GM08714 (cell line): ENCODE results near the gene ADAMTS10.
"Not testable (repeated sequence)": the region's sequence is repeated elsewhere in the genome, so short reads cannot be mapped to it uniquely, and the experiment has no call there.

Experiments used
- H3K4me3 ChIP-seq: fragments of 200-500 bp; sonication (Bioruptor generic); 2 replicates; pipeline ENCODE4 v1.5.1; 2014; ENCODE audit warnings: mild to moderate bottlenecking, low read length, inconsistent platforms
- ZNF274 ChIP-seq: IDR thresholded peaks from 2 replicates; pipeline ENCODE4 v1.6.1; 2012; ENCODE audit warnings: mild to moderate bottlenecking, low read depth, low read length

The ADAMTS10 gene

DNA sequence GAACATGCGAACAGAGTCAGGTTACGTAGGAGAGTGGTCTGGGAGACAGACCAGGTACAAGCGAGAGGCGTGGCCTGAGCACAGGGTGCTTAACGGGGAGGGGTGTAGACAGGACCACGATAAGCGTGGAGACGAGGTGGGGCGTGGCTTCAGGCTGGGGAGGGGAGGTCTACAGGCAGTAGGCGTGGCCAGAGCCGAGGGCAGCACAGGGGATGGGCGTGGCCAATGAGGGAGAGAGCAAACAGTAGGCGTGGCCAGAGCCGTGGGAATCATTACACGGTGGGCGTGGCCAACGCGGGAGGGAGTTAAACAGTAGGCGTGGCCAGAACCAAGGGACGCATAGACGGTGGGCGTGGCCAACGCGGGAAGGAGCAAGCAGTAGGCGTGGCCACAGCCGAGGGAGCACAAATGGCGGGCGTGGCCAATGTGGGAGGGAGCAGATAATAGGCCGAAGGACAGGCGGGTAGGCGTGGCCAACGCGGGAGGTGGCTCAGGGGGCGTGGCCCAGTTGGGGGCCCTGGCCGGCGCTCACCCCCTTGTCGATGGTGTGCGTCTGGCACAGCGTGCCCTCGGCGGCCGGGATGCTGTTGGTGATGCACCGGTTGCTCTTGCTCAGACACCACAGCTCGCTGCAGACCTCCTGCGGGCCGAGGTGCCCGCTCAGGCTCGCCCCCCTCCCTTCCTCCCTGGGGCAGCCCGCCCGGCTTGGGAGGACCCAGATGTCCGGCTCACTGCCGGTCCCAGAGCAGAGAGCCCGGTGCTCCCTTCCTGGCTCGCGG lies 18.1 kb downstream of the ADAMTS10 start:
- H3K4me3 ChIP-seq, result no peak overlapping the region
- no peak for TF ChIP-seq ZNF274

DNA sequence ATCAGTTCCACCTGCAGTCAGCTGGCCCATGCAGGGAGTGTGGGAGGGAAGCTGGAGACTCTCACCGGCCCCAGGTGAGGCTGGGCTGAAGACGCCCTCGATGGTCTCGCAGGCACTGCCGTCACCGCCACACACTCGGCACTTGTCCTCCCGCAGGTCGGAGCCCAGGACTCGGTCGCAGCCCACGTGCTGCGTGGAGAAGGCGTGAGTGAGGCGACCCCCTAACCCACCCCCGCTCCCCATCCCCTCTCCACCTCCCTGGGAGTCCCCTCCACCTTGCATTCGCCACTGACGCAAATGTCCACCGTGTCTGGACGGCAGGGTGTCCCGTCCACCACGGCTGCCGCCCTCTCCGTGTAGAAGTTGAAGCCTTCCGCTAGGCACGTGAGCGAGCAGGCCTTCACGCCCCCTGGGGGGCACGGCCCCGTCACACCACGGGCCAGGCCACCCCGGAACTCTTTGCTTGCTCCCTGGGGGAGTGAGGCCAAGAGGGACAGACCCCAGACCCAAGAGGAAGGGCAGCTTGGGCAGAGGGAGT lies 21.3 kb downstream of the ADAMTS10 start:
- H3K4me3 ChIP-seq, result no peak overlapping the region
- no peak for TF ChIP-seq ZNF274

DNA sequence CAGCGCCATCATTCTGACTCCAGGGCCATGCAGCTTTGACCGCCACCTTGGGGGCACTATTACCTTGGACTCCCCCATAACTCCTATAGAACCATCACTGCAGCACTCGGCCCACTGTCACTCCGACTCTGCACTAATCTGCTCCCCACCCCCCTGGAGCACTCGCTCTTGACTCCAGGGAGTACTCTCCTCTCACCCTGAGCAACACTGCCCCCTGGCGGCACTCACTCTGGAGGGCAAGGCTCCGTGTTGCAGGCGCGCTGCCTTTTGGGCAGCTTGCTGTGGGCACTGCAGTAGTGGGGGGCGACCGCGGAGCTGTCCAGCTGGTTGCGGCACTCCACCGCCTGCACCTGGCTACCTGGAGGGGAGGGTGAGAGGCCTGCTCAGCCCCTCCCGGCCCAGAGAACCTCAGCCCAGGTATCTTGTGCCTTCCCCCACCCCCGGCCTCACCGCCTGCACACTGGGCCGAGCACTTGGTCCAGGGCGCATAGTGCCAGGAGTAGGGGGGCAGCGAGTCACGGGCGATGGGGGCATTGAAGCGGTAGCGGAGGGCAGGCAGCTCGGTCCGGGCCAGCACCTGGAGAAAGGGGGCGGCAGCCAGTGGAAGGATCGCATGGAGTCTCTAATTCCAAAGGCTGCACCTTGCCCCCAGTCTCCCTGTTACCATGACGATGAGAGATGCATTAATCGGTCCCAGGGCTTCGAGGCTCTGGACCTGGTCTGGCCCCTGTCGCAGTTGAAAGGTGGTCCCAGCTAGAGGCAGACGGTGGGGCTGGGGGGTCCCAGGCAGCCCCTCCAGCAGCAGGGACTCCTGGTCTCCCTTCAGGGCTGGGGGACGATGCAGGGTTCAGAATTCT lies 24.4 kb downstream of the ADAMTS10 start:
- TF ChIP-seq ZNF274, result no peak
- no peak overlapping the region for H3K4me3 ChIP-seq

DNA sequence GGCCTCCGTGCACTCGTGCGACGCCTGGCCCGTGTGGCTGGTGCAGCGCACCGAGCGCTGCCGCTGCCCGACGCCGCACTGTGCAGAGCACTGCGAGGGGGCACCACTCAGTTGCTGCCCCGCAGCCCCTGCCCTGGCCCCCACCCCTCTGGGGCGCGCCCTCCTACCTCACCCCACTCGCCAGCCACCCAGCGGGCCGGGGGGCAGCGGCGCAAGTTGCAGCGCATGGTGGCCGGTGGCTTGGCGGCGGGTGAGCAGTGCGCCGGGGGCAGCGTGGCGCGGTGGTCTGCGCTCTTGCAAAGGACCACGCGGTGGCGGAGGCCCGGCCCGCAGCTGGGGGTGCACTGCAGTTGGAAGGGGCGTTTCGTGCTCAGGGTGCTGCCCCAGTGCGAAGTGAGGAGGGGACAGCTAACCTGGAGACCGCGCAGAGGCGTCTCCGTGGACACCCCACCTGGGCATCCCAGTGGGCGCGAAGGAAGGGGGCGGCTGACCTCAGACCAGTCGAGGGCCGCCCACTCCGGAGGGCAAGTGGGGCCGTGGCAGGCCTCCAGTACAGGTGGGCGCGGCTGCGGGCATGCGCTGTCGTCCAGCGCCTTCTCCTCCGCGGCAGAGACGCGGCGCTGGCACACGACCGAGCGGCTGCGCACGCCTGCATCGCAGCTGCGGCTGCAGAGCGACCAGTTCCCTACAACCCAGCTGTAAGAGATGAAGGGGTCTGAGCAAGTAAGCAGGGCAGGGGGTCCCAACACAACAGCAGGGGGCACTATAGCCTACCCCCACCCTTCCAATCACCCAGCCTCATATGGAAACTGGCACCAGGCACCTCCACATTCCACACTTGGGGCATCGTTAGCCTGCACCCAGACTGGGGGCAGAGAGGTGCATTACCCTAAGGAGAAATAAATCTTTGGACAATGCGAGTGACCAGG lies 25.3 kb downstream of the ADAMTS10 start:
- TF ChIP-seq ZNF274, result no peak
- no peak overlapping the region for H3K4me3 ChIP-seq

DNA sequence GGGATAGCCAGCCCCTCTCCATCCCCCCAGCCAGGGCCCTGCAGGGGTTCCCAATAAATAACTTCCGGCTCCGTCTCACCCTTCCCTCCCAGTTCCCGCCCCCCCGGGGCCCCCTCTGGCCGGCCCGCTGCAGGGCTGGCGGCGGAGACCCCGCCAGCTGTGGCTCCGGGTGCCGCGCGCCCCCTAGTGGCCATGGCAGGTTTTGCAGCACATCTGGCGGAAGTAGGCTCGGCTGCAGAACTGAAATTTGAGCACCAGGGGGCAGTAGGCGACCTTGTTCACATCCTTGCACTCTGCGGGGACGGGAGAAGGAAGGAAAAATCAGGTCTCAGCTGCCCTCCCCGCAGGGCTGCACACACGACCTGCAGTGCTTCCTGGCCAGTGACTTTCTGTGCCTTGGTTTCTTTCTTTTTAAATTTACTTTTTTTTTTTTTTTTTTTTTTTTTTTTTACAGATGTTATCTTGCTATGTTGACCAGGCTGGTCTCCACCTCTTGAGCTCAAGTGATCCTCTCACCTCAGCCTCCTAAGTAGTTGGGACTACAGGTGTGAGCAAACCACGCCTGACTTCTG lies 29.7 kb downstream of the ADAMTS10 start:
- no peak overlapping the region for H3K4me3 ChIP-seq
- TF ChIP-seq ZNF274, result no peak

DNA sequence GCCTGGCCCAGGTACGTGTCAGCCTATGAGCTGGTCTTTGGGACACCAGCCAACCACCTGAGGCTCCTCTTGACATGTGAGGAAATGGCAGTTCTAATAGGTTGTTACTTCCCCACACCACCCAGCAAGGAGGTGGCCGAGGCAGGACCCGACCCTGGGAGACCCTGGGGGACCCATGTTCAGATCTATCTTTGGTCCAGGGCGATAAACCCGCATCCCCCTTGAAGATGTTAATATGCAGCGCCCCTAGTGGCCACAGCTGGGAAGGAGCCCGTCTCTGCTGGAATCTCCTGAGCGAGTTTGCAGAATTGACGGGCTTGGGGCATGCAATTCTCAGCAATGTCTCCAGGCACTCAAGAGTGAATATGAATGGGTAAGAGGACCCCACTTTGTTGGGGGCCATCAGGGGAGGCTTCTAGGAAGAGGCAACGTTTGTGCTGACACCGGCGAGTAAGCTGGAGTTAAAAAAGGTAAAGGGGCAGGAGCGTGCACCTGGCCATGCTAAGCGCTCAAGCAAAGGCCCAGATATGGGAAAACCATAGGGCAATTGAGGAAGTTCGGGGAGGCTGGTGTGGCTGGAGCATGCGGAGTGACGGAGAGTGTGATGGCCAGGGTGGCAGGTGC lies 31.8 kb downstream of the ADAMTS10 start:
- TF ChIP-seq ZNF274, result no peak
- H3K4me3 ChIP-seq, result no peak overlapping the region

DNA sequence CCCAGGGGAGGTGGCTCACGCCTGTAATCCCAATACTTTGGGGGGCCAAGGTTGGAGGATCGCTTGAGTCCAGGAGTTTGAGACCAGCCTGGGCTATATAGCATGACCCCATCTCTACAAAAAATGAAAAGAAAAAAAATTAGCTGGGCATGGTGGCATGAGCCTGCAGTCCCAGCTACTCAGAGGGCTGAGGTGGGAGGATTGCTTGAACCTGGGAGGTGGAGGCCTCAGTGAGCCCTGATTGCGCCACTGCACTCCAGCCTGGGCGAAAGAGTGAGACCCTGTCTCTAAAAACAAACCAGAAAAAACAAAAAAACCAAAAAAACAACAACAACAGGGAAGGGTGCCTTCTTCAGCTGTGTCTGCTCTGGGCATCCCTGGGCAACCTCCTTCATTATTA lies 32.8 kb downstream of the ADAMTS10 start:
- TF ChIP-seq ZNF274, result no peak
- H3K4me3 ChIP-seq, result no peak overlapping the region; the same call in 1 of the 2 replicates

DNA sequence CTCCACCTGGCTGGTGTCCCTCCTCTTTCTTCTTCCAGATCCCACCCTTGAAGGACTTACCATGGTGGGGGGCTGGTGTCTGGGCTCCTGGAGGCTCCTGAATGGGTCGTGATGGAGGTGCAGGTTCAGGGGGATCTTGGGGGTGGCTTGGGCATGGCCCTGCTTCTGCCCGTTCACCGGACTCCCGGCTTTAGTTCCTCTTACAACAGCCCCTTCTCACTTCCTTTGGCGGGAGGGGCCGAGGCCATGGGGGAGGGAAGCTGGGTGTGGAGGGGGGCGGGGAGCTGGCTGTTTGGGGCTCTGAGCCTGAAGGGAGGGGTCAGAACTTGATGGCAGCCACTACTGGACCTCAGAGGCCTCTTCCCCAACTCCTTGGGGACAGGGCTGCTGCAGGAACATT lies 33.3 kb downstream of the ADAMTS10 start, which contains the start of gene MYO1F:
MYO1F (minus strand) TSS at position 196 of the 400 bp plus-strand sequence; CDS start at position 63, 133 bp downstream.
- no peak for TF ChIP-seq ZNF274
- H3K4me3 ChIP-seq, result peak within 1 kb of the TSS; percentile 37

DNA sequence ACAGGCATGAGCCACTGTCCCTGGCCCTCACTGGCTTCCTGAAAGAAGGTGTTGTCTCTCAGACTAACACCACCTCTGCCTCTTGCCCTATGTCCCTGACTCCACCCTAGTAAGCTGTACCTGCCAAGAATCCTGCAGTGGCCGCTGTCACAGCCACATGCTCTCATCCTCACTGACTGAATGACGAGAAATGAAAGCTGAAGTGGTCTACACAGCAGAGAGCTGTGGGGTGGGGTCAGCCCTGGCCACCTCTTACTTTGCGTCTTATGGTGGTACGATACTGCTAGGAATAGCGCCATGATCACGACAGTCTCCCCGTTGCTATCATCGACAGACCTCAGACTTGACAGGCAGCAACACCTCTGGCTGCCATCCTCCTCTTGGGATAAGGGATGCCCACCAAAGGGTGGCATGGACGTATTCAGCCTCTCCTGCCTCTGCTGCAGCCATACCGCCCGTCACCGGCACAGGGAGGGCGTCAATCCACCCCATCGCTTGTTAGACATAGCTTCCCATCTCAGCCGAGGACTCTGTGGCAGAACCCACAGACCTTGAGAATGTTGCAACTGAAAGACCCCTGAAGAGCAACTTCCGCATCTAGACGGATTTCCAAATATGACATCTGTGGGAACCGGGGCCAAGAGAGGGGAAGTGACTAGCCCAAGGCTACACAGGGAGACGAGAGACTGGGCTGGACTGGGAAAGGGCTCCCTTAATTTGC lies 34.1 kb downstream of the ADAMTS10 start:
- peak overlapping the region; percentile 37 for H3K4me3 ChIP-seq
- TF ChIP-seq ZNF274, result no peak

DNA sequence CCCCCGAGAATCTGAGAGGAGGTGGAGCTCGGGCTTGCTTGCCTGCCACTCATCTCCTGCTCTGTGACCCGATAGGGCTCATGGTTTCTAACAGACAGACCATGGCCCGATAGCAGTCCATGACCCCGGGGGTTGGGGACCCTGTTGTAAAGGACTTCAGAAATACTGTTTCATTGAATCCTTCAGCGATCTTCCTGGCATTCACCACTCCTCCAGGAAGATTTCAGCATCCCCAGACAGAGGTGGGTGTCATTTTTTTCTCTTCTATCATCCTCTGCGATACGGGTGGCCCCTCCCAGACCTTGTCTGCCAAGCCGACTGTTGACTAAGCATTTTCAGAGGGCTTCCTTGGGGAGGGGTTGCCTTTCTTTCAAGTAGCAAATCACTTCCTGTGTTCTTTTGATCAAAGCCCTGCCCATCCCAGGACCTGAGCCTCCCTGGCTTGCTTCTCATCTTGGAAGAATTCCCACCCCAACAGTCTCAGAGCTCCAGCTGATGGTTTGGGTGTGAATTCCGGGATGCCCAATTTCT lies 35.0 kb downstream of the ADAMTS10 start:
- no peak overlapping the region for H3K4me3 ChIP-seq
- TF ChIP-seq ZNF274, result no peak

DNA sequence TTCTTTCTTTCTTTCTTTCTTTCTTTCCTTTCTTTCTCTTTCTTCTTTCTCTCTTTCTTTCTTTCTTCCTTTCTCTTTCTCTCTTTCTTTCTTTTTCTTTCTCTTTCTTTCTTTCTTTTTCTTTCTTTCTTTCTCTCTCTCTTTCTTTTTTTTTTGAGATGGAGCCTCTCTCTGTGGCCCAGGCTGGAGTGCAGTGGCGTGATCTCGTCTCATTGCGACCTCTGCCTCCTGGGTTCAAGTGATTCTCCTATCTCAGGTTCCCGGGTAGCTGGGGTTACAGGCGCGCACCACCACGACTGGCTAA lies 35.9 kb downstream of the ADAMTS10 start:
- H3K4me3 ChIP-seq, result not testable (repeated sequence)

DNA sequence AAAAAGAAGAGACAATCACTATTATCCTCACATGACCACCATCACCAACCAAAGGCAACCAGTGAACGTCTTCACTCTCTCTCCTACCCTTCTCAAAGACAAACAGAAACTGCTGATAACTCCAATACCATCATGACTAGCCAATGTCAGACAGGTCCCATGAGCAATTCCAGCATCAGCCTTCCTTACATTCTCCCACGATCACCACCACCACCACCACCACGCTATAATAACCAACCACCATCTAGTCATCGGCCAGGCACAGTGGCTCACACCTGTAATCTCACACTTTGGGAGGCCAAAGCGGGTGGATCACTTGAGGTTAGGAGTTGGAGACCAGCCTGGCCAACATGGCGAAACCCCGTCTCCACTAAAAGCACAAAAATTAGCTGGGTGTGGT lies 37.2 kb downstream of the ADAMTS10 start:
- TF ChIP-seq ZNF274, result no peak
- H3K4me3 ChIP-seq, result no peak overlapping the region

DNA sequence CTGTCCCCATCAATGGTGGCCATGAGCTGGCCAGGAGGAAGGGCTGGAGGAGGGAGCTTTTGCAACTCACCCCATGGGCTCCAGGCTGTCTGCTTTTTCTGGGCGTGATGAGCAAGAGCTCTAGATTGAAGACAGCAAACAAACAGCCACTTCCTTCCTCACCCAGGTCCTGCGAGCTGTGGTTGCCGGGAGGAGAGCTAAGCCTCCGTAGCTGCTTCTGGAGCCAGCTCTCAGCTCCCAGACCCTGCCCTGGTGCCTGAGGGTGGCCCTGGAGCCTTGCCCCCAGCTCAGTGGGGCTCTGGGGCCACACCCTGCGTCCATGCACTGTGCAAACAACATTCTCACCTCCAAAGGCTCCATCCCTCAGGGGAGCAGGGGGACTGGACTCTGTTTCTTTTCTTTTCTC lies 39.5 kb downstream of the ADAMTS10 start:
- no peak for TF ChIP-seq ZNF274
- no peak overlapping the region for H3K4me3 ChIP-seq
